Tibial nerve (tissue), 4 donors: ENCODE data around the gene SULT1A4. TPM values are rescaled to one million over a fixed set of nuclear protein-coding genes. Genes with fewer than 3 reads are reported as not detected.
A peak's percentile ranks its signal among the peaks of the same experiment; 100 is the strongest.
"Not testable (repeated sequence)": the region's sequence is repeated elsewhere in the genome, so short reads cannot be mapped to it uniquely, and the experiment has no call there.

Experiments
- DNase-seq, 2 donors: peaks; one replicate each; pipeline ENCODE4 v3.0.0-alpha.2; 2019; ENCODE audit warnings: low spot score in 2 of 2
- H3K27ac ChIP-seq, 4 donors: fragments of 200-600 bp; sonication (generic) in 3 of 4; one replicate each; pipeline ENCODE4 v1.5.1; 2017 to 2019; ENCODE audit warnings: mild to moderate bottlenecking in 1 of 4
- H3K27me3 ChIP-seq, 2 donors: fragments of 200-600 bp; sonication (generic) in 1 of 2; one replicate each; pipeline versions ENCODE4 v1.5.1 to v1.6.0; 2017 to 2019
- H3K36me3 ChIP-seq, 3 donors: fragments of 200-600 bp; sonication (generic); one replicate each; pipeline ENCODE4 v1.5.1; 2018 to 2019
- H3K4me1 ChIP-seq, 4 donors: fragments of 200-600 bp; sonication (generic) in 3 of 4; one replicate each; pipeline ENCODE4 v1.5.1; 2017 to 2019
- H3K4me3 ChIP-seq, 4 donors: fragments of 200-600 bp; sonication (generic) in 3 of 4; one replicate each; pipeline ENCODE4 v1.5.1; 2017 to 2019; ENCODE audit warnings: mild to moderate bottlenecking in 1 of 4, moderate library complexity in 1 of 4
- H3K9me3 ChIP-seq, 4 donors: fragments of 200-600 bp; sonication (generic) in 3 of 4; one replicate each; pipeline ENCODE4 v1.5.1; 2017 to 2019
- WGBS, 2 donors: methylation state at CpG; one replicate each; pipeline ENCODE4 v1.1.5; 2018; 5-methylcytosine and 5-hydroxymethylcytosine counted together
- total RNA-seq, 4 donors: library from RNA; depleted of rRNA; stranded (reverse); fragments of >200 nt; gene quantifications; one replicate each; pipeline ENCODE4 v1.1.0, GENCODE V29; 2016

SULT1A4 gene
- total RNA-seq, result 10 to 100 TPM in 2 of 4 donors, 1 to 10 TPM in 2; 3.5 to 14.4 (median 9.9) TPM

DNA sequence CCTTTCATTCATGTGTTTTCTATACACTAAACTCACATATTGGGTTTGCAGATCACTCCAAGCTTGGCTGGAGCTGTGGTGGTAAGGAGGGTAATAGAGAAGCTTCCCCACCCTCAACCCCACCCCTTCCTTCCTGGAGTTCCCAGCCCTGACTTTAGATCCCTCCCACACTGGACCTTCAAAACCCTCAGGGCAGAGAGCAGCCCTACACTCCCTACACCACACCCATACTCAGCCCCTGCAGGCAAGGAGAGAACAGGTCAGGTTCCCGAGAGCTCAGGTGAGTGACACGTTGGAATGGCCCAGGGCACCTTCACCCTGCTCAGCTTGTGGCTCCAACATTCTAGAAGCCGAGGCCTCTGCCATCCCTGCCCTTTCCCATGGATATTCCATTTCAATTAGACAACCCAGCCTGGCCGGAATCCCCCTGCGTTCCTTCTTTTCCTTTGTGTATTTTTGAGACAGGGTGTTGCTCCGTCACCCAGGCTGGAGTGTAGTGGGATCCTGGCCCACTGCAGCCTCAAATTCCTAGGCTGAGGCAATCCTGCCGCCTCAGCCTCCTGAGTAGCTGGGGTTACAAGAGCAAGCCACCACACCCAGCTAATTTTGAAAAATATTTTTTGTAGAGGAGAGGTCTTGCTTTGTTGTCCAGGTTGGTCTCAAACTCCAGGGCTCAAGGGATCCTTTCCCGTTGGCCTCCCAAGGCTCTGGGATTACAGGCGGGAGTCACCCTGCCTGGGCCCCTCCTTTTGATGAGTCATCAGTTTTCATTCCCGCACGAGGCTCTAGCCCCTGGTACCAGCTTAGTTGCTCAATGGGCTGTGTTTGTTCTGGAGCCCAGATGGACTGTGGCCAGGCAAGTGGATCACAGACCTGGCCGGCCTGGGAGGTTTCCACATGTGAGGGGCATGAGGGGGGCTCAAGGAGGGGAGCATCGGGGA is at the start of gene SULT1A4:
Gene SULT1A4, plus strand, starts transcription at position 208 of the 941 bp plus-strand sequence. CDS start 1,473 bp downstream, outside the sequence.
- WGBS, 2 donors, result no CpG with 5 or more reads among the region's 13 CpGs
- not testable (repeated sequence) for H3K36me3 ChIP-seq, H3K4me3 ChIP-seq, DNase-seq, H3K27me3 ChIP-seq, H3K4me1 ChIP-seq, H3K27ac ChIP-seq, H3K9me3 ChIP-seq

- not testable (repeated sequence) for H3K4me3 ChIP-seq, H3K4me1 ChIP-seq, H3K36me3 ChIP-seq, H3K9me3 ChIP-seq, H3K27me3 ChIP-seq, DNase-seq, H3K27ac ChIP-seq
- WGBS, 2 donors, result 84 to 90% methylated on average over 2 of the region's 2 CpGs
Observed at GRCh38 chr16:29423587-29423986, 36.1 kb upstream of the SULT1A4 start.

GRCh38 chr16:29425390-29425789 is 34.3 kb upstream of the SULT1A4 start:
- H3K36me3 ChIP-seq, DNase-seq, H3K27ac ChIP-seq, H3K4me1 ChIP-seq, H3K27me3 ChIP-seq, H3K9me3 ChIP-seq, H3K4me3 ChIP-seq: not testable (repeated sequence)
- 91 to 94% methylated on average over 3 of the region's 3 CpGs for WGBS, 2 donors

GRCh38 chr16:29453754-29454153 is 6.0 kb upstream of the SULT1A4 start:
- not testable (repeated sequence) for H3K9me3 ChIP-seq, DNase-seq, H3K36me3 ChIP-seq, H3K4me3 ChIP-seq, H3K27me3 ChIP-seq, H3K27ac ChIP-seq, H3K4me1 ChIP-seq
- WGBS, 2 donors, result no CpG with 5 or more reads among the region's 21 CpGs

DNA sequence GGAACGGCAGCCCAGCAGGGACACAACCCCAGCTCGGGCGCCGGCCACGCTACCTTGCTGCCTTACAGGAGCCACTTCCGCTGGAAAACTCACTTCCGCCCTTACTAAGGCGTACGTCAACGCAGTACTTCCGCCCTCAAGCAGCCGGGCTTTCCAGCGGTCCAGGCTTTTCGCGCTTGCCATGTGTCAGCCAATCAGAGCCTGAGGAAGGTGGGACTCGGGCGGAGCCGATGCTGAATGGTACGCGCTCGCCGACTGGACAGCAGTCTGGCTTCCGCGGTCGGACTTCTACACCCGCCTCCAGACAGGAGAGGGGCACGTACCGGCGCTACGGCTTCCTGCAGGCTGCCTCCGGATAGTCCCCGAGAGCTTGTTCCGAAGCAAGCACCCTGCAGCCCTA is 5.4 kb upstream of the SULT1A4 start, which contains the start of the genes BOLA2 and SLX1B:
Gene BOLA2, minus strand, starts transcription at position 83 of the 400 bp plus-strand sequence. CDS start 98 bp downstream, outside the sequence.
Gene SLX1B, plus strand, starts transcription at position 265 of the 400 bp plus-strand sequence.
- H3K27me3 ChIP-seq, H3K36me3 ChIP-seq, H3K4me1 ChIP-seq, H3K4me3 ChIP-seq, H3K27ac ChIP-seq, H3K9me3 ChIP-seq, DNase-seq: not testable (repeated sequence)
- no CpG with 5 or more reads among the region's 33 CpGs for WGBS, 2 donors

DNA sequence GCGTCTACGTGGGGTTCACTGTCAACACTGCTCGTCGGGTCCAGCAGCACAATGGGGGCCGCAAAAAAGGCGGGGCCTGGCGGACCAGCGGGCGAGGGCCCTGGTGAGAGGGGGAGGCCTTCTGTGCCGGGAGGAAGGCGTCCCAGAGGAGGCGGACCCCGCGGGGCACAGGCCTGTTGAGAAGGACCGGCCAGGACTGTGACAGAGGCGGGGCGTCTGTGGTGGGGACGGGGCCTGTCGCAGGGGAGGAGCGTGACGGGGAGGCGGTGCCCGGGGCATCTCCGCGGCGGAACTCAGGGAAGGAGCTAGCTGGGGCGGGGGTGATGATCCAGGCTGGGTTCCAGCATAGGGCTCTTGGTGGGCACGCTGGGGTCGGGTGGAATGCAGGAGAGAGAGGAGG is 4.9 kb upstream of the SULT1A4 start:
- DNase-seq, H3K4me3 ChIP-seq, H3K27me3 ChIP-seq, H3K4me1 ChIP-seq, H3K27ac ChIP-seq, H3K9me3 ChIP-seq, H3K36me3 ChIP-seq: not testable (repeated sequence)
- no CpG with 5 or more reads among the region's 29 CpGs for WGBS, 2 donors

DNA sequence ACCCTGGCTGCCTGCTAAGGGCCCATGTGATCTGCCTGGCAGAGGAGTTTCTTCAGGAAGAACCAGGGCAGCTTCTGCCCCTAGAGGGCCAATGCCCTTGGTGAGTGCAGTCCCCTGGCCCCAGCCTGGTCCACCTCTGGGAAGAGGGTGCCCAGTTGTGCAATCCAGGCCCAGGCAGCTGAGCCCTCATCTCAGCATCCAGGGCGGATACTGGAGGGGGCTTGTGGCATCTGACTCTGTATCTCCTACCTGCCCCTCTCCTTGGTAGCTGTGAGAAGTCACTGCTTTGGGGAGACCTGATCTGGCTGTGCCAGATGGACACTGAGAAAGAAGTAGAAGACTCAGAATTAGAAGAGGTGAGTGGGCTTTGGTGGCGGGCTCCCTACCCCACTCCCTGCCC is 2.1 kb upstream of the SULT1A4 start:
- not testable (repeated sequence) for H3K4me3 ChIP-seq, H3K27ac ChIP-seq, H3K9me3 ChIP-seq, H3K27me3 ChIP-seq, H3K4me1 ChIP-seq, H3K36me3 ChIP-seq
- peak in 1 of 2 donors; percentile 2 for DNase-seq
- 100% methylated on average over 1 of the region's 2 CpGs; no CpG with 5 or more reads in 1 of the 2 donors for WGBS, 2 donors

- not testable (repeated sequence) for H3K36me3 ChIP-seq, H3K27ac ChIP-seq, H3K4me3 ChIP-seq, H3K4me1 ChIP-seq, DNase-seq, H3K9me3 ChIP-seq, H3K27me3 ChIP-seq
- WGBS, 2 donors, result no CpG with 5 or more reads among the region's 9 CpGs
Observed at GRCh38 chr16:29460647-29461030, 926 bp downstream of the SULT1A4 start.

GRCh38 chr16:29465985-29466824 is 6.5 kb downstream of the SULT1A4 start:
- H3K9me3 ChIP-seq, H3K27me3 ChIP-seq, H3K4me1 ChIP-seq, H3K36me3 ChIP-seq, DNase-seq, H3K27ac ChIP-seq, H3K4me3 ChIP-seq: not testable (repeated sequence)
- WGBS, 2 donors, result no CpG with 5 or more reads among the region's 57 CpGs

DNA sequence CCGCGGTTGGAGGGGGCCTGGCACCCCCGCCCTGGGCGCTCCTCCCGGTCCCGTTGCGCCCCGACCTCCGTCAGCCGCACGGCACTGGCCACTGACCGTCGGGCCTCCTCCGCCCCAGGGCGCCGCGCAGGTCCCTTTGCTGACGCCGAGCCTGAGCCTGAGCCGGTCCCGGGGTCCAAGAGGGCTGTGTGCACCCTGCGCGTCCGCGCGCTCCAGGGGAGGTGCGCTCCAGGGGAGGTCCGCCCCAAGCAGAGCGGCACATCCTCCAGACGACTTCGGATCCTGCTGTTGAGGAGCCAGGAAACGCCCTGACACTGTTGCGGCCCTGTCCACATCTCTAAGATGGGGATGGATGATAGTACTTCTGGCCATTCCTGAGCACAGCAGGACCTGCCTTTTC is 7.2 kb downstream of the SULT1A4 start:
- H3K4me1 ChIP-seq, H3K27ac ChIP-seq, H3K9me3 ChIP-seq, H3K27me3 ChIP-seq, DNase-seq, H3K4me3 ChIP-seq, H3K36me3 ChIP-seq: not testable (repeated sequence)
- no CpG with 5 or more reads among the region's 33 CpGs for WGBS, 2 donors

GRCh38 chr16:29467654-29468366 is 8.1 kb downstream of the SULT1A4 start:
- H3K27ac ChIP-seq, H3K4me1 ChIP-seq, H3K36me3 ChIP-seq, DNase-seq, H3K27me3 ChIP-seq, H3K4me3 ChIP-seq, H3K9me3 ChIP-seq: not testable (repeated sequence)
- WGBS, 2 donors, result no CpG with 5 or more reads among the region's 10 CpGs

- peak overlapping the region in 1 of 4 donors; percentile 29 for H3K4me3 ChIP-seq
- WGBS, 2 donors, result 14 to 20% methylated on average over 4 to 6 of the region's 6 CpGs
Observed at GRCh38 chr16:29469660-29470059, 9.9 kb downstream of the SULT1A4 start.

DNA sequence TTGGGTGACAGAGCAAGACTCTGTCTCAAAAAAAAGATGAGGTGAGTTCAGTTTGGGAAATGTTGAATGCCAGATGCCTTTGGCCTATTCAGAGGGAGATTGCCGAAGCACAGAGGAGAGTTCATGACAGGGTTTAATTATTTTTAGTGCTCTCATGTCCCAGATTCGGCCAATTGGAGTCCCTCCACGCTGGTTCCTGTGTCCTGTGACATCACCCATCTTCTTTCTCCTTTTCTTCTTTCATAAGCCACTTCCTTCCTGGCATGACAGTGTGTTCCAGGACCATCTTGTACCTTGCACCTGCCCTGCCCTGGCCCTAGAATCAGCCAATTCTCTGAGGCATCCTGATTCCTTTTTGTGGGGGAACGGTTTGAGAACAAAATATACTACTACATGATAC is 12.4 kb downstream of the SULT1A4 start:
- not testable (repeated sequence) for H3K27me3 ChIP-seq, H3K36me3 ChIP-seq, H3K4me3 ChIP-seq, H3K4me1 ChIP-seq, H3K9me3 ChIP-seq, H3K27ac ChIP-seq, DNase-seq
- no CpG with 5 or more reads among the region's 4 CpGs for WGBS, 2 donors

More at GRCh38 chr16:29469660-29470059, 9.9 kb downstream of the SULT1A4 start:
- peak; percentile 53 to 73 for DNase-seq
- not testable (repeated sequence) for H3K4me1 ChIP-seq, H3K27me3 ChIP-seq, H3K9me3 ChIP-seq, H3K36me3 ChIP-seq
- peak overlapping the region in 1 of 4 donors; percentile 56 for H3K27ac ChIP-seq
